Effector memory CD4-positive, alpha-beta T cell (primary cell): Measurements from ENCODE around the gene L1CAM.

ENCODE experiments used
- DNase-seq, 3 donors: peaks; one replicate each; pipeline ENCODE4 v3.0.0-alpha.2; 2020
- H3K27ac ChIP-seq: 2 replicates; pipeline ENCODE4 v1.7.0; 2013; ENCODE audit warnings: mild to moderate bottlenecking, low read length, moderate library complexity; ENCODE audit not compliant: insufficient read depth, poor library complexity, severe bottlenecking
- H3K27me3 ChIP-seq: replicated peaks from 2 replicates; pipeline ENCODE4 v1.7.0; 2013; ENCODE audit warnings: mild to moderate bottlenecking, low read length; ENCODE audit not compliant: insufficient read depth, control insufficient read depth, poor library complexity, severe bottlenecking
- H3K36me3 ChIP-seq: 2 replicates; pipeline ENCODE4 v1.7.0; 2013; ENCODE audit warnings: mild to moderate bottlenecking, low read length, moderate library complexity; ENCODE audit not compliant: control insufficient read depth, insufficient read depth
- H3K4me1 ChIP-seq: 2 replicates; pipeline ENCODE4 v1.7.0; 2013; ENCODE audit warnings: low read length, mild to moderate bottlenecking; ENCODE audit not compliant: control insufficient read depth, insufficient read depth, poor library complexity, severe bottlenecking
- H3K4me3 ChIP-seq: 2 replicates; pipeline ENCODE4 v1.7.0; 2013; ENCODE audit warnings: low read length, low read depth, mild to moderate bottlenecking; ENCODE audit not compliant: insufficient read depth, poor library complexity, severe bottlenecking
- H3K9me3 ChIP-seq: 2 replicates; pipeline ENCODE4 v1.7.0; 2013; ENCODE audit warnings: mild to moderate bottlenecking, low read length, moderate library complexity; ENCODE audit not compliant: control insufficient read depth

Gene L1CAM

DNA sequence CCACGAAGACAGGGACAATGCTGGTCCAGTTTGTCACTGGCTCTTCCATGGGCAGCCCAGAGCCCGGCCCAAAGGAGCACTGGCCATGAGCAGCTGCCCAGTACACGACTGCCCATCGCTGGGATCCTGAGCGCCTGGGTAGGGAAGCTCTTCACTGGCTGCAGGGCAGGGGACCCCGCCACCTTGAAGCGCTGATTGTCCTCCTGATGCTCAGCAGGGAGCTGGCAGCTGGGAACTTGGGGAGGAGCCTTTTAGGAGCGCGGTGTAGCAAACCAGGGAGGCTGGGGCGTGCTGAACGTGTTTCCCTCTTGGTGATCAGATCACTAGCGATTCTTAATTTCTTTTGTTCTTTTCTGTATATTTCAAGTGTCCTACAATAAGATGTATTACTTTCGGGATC, 1.8 kb downstream of the L1CAM start:
- Histone ChIP-seq H3K27ac (no peak overlapping the region), H3K4me3 (no peak overlapping the region), H3K36me3 (no peaks in the 10 kb centered on the region), H3K4me1 (peaks cover 8% of the 10 kb centered on the region), H3K9me3 (no peaks in the 10 kb centered on the region), H3K27me3 (peaks cover 12% of the 10 kb centered on the region)
- DNase-seq: no peak

DNA sequence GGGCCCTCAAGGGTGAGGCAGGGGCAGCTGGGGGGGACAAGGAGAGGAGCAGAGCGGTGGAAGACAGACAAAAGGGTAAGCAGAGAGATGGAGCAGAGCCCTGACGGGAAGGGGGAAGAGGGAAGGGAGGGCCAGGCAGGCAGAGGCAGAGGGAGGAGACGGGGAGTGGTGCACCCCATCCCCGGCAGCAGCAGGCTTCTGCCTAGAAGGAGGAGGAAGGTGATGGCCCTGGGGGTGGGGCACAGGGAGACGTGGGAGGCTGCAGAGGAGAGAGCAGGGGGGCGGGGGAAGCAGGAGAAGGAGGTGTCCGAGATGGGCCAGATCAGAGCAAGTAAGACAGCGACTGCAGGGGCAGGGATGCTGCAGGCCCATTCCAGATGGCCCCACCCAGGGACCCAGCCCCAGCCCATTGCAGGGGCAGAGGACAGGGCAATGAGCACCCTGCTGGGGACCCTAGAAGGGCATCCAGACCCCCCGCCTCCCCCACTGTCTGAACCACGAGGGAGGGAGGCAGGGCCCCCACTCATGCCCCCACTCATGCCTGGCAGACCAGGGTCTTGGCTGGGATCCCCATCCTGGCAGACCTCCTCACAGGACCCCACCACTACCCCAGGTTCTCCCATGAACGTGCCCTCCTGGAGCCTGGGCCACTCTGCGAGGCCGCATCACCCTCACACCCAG, 2.7 kb downstream of the L1CAM start:
- Histone ChIP-seq H3K27me3 (peaks cover 12% of the 10 kb centered on the region), H3K4me1 (peaks cover 8% of the 10 kb centered on the region), H3K4me3 (no peak overlapping the region), H3K36me3 (no peaks in the 10 kb centered on the region), H3K27ac (no peak overlapping the region), H3K9me3 (no peaks in the 10 kb centered on the region)
- DNase-seq: no peak

DNA sequence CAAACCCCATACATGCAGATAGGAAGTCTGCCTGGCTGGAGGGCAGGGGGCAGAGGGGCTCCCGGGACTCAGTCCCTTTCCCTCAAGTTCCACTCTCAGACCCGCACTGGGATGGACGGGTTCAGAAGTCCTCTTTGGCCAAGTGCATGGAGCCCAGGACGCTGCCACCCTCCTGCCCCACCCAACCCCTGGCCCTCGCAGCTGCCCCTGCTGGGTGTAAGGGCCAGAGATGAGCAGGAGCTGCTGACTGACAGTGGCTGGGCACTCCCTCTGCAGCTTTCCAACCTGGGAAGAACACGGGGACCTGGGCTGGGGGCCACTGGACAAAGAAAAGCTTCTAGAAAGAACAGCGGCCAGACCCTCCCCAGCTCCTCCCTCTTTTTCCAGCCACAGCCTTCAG, 3.4 kb downstream of the L1CAM start:
- H3K9me3 ChIP-seq: no peaks in the 10 kb centered on the region
- no peak overlapping the region for H3K4me3 ChIP-seq
- H3K27me3 ChIP-seq: peaks cover 12% of the 10 kb centered on the region
- DNase-seq: no peak
- peaks cover 8% of the 10 kb centered on the region for H3K4me1 ChIP-seq
- no peaks in the 10 kb centered on the region for H3K36me3 ChIP-seq
- H3K27ac ChIP-seq: no peak overlapping the region

DNA sequence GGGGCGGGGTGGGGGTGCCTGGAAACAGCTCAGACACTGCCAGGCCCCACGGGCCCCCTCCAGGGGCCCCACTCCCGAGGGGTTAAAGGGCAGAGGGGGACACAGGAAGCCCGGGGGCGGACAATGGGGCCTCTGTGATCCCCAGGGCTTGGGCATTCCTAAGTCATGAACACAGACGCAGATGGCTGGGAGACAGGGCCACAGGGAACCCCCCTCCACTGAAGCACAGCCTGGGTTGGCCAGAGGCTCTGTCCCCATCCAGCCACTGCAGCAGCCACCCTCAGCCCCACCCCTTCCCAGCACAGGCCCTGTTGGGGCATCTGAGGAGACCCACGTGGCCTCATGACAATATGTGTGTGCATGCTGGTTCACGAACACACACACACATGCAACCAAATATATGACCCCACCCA, 3.9 kb downstream of the L1CAM start:
- Histone ChIP-seq H3K27ac (no peak overlapping the region), H3K4me3 (no peak overlapping the region), H3K4me1 (peaks cover 8% of the 10 kb centered on the region), H3K36me3 (no peaks in the 10 kb centered on the region), H3K27me3 (peaks cover 12% of the 10 kb centered on the region), H3K9me3 (no peaks in the 10 kb centered on the region)
- DNase-seq: no peak

DNA sequence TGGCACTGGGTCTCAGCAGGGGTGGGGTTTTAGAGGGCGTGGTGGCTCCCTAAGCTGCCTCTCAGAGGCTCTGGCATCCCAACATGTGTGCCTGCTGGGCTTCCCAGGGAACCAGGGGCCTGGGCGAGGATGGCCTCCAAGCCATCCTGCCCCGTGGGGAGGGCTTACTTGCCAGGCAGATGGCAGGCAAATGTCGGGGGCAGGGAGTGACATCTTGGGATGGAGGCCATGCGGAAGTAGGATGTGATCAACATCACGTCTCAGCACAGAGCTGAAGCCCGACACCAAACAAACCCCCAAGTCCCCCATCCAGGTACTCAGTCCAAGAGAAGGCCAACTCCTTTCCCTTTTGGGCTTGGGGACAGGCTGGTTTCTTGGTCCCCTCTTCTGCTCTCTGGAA, 4.7 kb downstream of the L1CAM start:
- no peak for DNase-seq
- Histone ChIP-seq H3K4me3 (no peak overlapping the region), H3K27me3 (peaks cover 12% of the 10 kb centered on the region), H3K27ac (no peak overlapping the region), H3K36me3 (no peaks in the 10 kb centered on the region), H3K9me3 (no peaks in the 10 kb centered on the region), H3K4me1 (peaks cover 8% of the 10 kb centered on the region)

DNA sequence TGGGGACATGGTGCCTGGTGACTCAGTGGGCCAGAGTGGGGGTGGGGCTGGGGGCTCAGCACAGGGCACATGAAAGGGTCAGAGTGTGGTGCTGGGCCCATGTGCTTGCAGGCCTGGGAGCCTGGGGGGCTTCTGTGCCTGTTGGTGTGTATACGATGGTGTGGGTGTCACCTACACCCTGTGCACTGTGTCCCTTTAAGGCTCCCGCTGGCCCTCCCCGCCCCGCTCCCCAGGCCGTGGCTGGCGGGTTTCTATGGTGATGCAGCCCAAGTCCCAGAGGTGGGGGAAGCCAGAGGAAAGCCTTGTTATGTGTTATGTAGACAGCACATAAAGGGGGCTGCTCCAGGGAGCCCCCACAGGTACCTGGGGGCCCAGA, 5.5 kb downstream of the L1CAM start:
- Histone ChIP-seq H3K4me1 (peaks cover 7% of the 10 kb centered on the region), H3K9me3 (no peaks in the 10 kb centered on the region), H3K27me3 (peaks cover 16% of the 10 kb centered on the region), H3K27ac (no peak overlapping the region), H3K4me3 (no peak overlapping the region), H3K36me3 (no peaks in the 10 kb centered on the region)
- no peak for DNase-seq

DNA sequence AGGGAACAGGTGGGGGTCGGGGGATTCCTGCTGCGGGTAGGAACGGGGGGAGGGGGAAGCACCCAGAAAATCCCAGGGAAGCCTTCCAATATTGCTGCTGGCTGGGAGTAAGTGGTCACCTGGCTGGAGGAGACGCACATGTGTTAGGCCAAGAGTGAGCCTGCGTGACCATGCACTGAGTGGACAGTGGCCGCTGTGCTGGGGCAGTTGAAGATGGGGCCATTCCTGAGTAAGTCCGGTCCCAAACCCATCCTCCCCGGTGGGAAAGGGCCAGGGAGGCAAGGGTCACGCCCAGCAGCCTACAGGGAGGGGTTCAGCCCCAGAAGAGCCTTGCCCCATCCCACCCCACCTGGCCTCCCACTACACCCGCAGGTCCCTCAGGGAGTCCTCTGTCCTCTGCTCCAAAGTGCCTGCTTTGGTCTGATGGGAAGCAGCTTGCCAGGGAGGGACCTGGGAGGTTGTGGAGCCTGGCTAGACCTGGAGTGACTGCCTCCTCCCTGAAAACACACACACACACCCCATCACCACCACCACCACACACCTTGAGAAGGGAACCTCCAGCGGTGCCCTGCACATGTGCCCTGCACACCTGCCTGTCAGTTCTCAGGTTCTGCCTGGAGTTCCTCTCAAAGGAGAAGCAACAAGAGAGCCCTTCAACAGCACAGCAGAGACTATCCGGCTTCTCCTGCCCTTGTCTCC, 6.1 kb downstream of the L1CAM start:
- Histone ChIP-seq H3K27me3 (peaks cover 13% of the 10 kb centered on the region), H3K4me1 (peaks cover 2% of the 10 kb centered on the region), H3K36me3 (no peaks in the 10 kb centered on the region), H3K9me3 (no peaks in the 10 kb centered on the region), H3K4me3 (no peak overlapping the region), H3K27ac (no peak overlapping the region)
- DNase-seq: no peak

DNA sequence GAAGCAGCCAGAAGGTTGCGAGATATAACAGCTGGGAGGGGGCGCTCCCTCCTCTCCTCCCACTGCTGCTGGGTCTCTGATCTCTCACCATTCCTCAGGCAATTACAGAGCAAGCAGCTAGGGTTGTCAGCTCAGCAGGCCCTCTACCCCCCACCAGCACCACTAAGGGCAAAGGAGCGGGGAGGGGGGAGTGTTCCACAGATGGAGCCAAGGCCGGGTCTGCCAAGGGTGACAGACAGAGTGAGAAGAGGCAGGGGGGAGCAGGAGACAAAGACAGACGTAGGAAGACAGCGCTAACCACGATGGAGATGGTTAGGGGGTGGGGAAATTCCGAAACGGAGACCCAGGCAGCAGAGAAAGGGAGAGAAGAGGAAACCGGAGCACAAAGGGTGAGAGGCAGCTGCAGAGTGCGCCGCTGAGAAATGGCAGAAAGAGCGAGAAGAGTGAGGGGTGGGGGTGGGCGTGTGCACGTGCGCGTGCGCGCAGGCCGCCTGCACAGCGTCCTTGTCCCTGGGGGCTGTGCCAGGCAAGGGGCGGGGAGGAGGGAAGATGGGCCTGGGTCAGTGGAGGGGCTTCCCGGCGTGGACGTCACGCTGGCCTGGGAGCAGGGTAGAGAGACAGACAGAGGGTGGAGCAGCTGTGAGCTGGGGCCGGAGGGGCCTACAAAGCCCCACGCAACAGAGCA, 6.9 kb downstream of the L1CAM start:
- H3K4me3 ChIP-seq: no peak overlapping the region
- H3K4me1 ChIP-seq: no peaks in the 10 kb centered on the region
- H3K27me3 ChIP-seq: peaks cover 12% of the 10 kb centered on the region
- H3K36me3 ChIP-seq: no peaks in the 10 kb centered on the region
- no peak overlapping the region for H3K27ac ChIP-seq
- no peaks in the 10 kb centered on the region for H3K9me3 ChIP-seq
- DNase-seq: no peak

DNA sequence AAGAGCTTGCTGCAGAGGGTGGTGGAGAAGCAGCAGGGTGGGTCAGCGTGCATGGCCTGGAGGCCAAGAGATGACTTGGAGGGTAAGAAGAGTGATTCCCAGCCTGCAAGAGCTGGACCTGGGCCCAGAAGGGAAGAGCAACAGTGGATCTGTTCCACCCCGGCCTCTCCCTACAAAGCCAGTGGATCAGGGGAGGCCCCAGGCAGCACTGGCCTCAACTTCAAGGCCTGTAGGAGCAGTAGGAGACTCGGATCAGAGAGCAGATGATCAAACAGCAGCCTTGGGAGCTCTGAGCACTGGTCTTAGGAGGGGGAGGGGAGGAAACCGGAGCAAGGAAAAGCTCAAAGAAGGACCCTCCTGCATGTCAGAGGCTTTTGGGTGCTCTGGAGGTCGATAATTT, 7.6 kb downstream of the L1CAM start:
- H3K27me3 ChIP-seq: peaks cover 12% of the 10 kb centered on the region
- H3K9me3 ChIP-seq: no peaks in the 10 kb centered on the region
- no peaks in the 10 kb centered on the region for H3K4me1 ChIP-seq
- H3K36me3 ChIP-seq: no peaks in the 10 kb centered on the region
- no peak for DNase-seq
- no peak overlapping the region for H3K4me3 ChIP-seq
- H3K27ac ChIP-seq: no peak overlapping the region

DNA sequence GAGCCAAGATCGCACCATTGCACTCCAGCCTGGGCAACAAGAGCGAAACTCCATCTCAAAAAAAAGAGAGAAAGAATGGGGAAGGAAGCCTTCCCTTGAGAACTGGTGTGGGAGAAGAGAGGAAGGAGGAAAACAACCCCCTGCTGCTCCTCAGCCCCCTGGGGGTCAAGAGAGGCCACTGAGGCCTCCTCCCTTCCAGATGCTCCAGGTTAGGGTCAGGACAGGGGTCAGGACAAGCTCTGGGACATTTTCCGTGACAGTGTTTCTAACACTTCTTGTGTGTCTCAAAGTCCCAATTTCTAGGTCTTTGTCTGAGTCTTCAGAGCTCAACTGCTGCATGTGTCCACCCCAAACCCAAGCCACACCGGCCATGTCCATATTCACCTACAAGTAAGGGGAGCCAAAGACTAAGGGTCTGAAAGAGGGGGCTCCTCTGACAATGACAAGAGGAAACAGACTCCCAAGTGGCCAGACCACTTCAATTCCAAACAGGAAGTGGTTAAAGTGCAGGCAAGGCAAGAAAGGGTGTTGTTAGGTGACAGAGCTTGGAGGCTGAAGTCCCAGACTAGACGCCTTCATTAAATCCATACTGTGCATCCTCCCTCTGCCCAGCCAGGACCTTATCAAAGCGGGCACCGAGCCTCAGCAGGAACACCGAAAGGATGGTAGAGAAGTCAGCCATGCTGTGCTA, 8.3 kb downstream of the L1CAM start:
- no peak for DNase-seq
- H3K9me3 ChIP-seq: no peaks in the 10 kb centered on the region

More for the DNA sequence above, 8.3 kb downstream of the L1CAM start:
- Histone ChIP-seq H3K4me1 (no peaks in the 10 kb centered on the region), H3K36me3 (no peaks in the 10 kb centered on the region), H3K4me3 (no peak overlapping the region), H3K27me3 (peaks cover 8% of the 10 kb centered on the region), H3K27ac (no peak overlapping the region)
